Measurements from ENCODE around the gene RNF43. TPM values are rescaled to one million over a fixed set of nuclear protein-coding genes. Genes with fewer than 3 reads are reported as not detected.

Gene RNF43
- polyA plus RNA-seq (2013, experiment 1 of 2; ENCODE audit: insufficient read length), result not detected
- not detected for polyA plus RNA-seq (2013, experiment 2 of 2; ENCODE audit: insufficient read length)

DNA sequence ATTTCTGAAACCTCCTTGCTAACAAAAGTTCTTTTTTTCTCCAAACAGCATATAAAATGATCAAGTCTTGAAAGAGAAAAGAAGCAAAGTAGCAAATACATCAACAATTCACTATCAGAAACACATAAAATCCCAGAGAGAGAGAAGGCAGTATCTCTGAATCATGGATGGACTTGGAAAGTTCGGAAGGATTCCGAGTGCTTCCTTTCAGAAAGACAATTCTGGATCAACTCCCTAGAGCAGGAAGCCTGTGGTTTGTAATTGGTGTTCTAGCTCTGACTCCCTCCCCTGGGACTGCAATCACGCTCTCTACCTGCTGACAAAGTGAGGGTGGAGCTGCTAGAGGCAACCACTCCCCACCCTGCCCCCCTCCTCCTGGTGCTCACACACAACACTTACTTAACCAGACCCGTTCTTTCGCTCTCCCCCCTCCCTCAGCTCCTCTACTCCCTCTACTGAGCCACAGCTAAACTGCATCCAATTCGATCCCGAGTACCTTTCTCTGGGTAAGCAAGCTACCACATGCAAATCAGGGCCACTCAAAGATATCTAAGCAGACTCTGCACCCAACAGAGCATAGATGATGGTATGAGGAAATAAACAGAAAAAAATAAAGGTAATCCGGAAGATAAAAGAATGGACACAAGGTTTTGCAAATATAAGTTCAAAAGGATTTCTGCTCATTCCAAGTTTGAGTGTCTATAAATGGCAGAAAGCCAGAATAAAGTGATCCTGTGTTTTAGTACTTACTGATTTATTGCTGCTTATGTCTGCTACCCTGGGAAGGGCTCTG, at the start of gene RNF43:
Gene RNF43, minus strand, starts transcription at position 235 of the 793 bp plus-strand sequence. CDS start 1,957 bp downstream, outside the sequence.
- DNase-seq, result peak; percentile 72

- DNase-seq, result no peak
Observed at GRCh38 chr17:58455491-58455890, 38.2 kb upstream of the RNF43 start.

DNA sequence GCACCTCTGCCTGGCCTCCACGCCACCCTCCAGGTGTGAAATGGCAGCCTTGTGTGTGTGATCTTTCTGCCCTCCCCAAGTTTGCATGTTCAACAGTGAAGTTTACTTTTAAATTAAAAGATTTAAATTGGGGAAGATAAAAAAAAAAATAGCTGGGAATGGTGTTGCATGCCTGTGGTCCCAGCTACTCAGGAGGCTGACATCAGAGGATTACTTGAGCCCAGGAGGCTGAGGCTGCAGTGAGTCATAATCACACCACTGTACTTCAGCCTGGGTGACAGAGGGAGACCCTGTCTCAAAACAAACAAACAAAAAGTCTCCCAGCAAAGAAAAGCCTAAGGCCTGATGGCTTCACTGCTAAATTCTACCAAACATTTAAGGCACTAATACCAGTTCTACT, 35.4 kb upstream of the RNF43 start:
- peak; percentile 4 for DNase-seq

DNA sequence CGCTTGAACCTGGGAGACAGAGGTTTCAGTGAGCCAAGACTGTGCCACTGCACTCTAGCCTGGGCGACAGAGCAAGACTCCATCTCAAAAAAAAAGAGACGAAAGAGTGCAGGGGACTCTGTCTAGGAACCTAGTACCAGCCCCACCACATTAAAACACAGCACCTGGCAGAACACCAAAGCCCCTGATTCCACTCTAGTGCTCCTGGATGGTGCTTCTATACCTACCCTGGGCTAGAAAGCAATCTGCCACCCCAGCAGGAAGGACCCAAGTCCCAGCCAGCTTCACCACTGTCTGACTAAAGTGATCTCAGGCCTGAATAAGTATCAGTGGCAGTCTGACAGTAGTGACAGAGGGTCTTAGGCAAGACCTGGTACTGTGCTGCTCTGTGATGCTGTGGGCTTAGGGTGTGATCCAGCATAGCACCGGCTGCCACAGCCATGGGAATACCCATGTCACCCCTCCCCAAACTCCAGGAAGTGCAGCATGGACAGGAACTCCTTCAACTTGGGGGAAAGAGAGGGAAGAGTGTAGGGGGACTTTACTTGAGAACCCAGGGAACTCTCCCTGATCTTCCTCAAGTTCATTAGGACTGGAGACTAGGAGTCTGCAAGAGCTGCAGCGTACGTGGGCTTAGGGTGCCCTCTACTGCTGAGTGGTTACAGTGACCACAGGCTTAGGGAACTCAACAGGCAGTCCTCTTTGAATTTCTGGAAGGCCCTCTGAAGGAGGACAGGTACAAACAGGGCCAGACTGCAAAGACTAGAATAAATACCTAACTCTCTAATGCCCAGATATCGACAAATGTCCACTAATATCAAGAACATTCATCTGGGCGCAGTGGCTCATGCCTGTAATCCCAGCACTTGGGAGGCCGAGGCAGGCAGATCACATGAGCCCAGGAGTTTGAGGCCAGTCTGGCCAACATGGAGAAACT, 30.0 kb upstream of the RNF43 start:
- peak; percentile 78 for DNase-seq

GRCh38 chr17:58446086-58446485, 28.8 kb upstream of the RNF43 start:
- no peak for DNase-seq

DNA sequence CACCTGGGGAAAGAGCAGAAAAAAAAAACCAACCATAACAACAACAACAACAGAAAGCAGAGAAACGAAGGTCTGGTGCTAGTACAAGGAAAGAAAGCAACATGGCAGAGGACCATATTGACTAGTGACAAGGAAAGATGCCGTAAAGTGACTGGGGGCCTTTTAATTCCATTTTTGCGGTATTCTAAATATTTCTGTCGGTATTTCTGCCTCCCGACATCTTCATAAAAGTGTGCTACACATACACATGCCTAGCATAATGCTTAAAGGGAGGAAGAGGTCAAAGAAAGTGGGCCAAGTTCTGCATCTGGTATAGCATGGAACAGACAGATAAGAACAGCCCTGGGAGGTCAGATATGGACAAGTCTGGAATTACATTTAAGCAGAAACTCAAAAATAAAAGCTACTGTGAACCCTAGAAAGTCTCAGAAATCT, 19.5 kb upstream of the RNF43 start:
- DNase-seq, result no peak

DNA sequence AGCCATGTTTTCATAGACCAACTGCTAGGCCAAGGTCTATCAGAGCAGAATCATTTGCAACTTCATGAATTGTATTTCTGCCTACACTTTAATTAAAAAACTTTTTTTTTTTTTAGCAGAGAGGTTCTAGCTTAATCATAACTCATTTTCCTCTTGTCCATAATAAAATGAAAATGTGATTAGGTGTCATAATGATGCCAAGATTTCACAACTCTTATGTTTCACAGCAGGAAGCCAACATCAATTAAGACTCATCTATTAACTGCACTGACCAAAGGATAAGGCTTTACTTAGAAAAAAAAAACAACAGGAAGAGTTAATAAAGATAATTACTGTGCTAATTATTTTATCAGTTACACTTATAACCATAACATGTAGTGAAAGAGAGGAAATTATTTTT, 18.9 kb upstream of the RNF43 start:
- DNase-seq, result no peak

DNA sequence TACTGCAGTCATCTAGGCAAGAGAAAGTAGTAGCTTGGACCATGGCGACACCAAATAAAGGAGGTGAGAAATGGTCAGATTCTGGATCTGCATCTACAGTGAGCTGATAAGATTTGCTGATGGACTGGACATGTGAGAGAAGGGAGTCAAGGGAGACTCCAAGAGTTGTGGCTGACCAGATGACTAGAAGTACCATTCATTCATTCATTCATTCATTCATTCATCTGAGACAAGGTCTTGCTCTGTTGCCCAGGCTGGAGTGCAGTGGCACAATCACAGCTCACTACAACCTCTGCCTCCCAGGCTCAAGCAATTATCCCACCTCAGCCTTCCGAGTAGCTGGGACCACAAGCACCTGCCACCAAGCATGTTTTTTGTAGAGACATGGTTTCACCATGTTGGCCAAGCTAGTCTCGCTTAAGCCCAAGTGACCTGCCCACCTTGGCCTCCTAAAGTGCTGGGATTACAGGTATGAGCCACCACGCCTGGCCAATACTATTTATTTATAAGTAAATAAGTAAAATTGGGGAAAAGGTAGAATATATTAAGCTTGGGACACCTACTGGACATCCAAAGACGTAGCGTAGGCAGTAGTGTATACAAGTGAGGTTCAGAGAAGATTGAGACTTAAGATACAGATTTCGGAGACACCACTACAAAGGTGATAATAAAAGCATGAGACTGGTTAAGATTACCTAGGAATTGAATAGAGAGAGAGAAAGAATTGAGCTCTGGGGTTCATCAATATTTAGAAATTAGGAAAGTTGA, 15.7 kb upstream of the RNF43 start:
- DNase-seq, result no peak

DNA sequence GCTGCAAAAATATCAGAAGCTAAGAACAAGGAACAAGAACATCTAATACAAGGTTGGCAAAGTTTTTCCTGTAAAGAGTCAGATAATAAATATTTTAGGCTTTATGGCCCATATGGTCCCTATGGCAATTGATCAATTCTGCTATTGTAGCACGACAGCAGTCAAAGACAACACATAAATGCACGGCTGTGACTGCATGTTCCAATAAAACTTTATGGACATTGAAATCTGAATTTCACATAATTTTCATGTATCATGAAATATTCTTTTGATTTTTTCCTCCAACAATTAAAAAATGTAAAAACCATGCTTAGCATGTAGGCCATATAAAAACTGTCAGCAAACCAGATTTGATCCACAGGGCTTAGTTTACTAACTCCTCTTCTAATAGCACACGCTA, 10.5 kb upstream of the RNF43 start:
- no peak for DNase-seq

GRCh38 chr17:58421711-58422110, 4.4 kb upstream of the RNF43 start:
- DNase-seq, result no peak

- no peak for DNase-seq
Observed at GRCh38 chr17:58420827-58421226, 3.5 kb upstream of the RNF43 start.

- DNase-seq, result no peak
Observed at GRCh38 chr17:58416937-58417299, 416 bp downstream of the RNF43 start.

DNA sequence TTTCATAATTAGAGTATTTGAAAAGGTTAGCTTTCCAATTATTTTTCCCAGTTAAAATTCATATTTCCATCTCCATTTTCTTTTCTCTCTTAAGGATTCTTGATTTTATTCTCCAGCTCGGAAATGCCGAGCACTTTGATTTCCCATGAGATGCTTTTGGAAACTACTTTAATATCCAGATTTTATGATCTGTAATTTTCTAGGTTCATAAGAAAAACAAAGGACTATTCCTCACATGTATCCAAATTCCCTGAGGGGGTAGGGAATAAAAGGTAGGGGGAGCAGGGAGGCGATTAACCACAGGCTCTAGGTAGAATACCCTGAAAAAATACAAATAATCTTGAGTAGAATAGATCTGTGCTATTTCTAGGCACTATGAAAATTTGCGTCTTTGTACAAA, 938 bp downstream of the RNF43 start:
- no peak for DNase-seq

DNA sequence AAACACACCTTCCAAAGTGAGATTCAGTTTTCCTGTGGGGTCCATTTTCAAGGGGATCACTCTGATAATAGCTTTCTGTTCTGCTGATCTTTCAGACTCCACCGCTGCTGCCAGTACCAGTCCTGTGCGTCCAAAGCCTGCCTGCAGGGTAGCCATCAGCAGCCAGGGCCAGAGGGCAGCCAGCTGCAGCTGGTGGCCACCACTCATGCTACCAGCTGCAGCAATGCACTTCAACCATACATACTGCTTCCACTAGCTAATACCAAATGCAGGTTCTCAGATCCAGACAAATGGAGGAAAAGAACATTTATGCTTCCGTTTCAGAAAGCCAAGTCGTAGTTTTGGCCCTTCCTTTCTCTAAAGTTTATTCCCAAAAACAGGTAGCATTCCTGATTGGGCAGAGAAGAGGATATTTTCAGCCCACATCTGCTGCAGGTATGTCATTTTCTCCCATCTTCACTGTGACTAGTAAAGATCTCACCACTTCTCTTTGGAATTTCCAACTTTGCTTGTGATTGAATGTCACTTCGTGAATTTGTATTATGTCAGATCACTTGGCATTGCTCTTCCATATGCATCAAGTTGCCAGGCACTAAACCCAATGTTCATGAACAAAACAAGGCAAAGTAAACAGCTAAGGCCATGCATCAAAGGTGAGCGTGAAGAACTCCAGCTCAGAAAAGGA, 1.8 kb downstream of the RNF43 start:
- DNase-seq, result no peak

DNA sequence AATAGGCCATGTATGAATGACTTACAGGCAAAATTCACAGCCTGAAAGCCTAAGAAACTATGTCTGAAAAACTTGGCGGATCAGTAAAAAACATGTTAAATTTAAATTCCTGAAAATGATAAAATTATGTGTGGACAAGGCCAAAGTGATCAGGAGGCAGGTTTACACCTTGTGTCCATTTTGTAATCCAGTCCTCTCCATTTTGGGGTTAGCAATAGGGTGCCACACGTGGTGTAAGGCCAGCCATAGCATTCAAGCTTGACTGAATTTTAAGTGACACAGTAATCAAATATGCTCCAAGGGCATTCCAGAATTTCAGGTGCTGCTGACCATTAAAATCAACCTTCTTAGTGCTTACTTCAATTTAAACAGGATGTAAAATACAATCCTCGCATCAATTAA, 2.7 kb downstream of the RNF43 start:
- no peak for DNase-seq

DNA sequence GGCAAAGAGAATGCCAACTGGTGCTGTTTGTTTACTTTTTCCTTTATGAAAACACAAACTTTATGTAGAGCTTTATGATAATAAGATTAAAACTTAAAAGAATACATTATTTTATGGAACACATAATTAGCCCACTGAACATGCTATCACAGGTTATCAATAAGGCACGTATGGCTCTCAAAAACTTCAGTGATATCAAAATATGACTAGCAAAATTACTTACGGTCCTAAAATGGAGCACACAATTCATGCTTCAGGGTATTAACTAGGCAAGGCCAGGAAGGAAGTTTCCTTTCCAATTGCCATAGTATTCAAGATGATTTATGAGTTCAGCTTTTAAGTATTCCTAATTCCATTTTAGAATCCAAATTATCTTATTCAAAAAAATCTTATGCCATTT, 3.6 kb downstream of the RNF43 start:
- no peak for DNase-seq

- no peak for DNase-seq
Observed at GRCh38 chr17:58412961-58413586, 4.3 kb downstream of the RNF43 start.

DNA sequence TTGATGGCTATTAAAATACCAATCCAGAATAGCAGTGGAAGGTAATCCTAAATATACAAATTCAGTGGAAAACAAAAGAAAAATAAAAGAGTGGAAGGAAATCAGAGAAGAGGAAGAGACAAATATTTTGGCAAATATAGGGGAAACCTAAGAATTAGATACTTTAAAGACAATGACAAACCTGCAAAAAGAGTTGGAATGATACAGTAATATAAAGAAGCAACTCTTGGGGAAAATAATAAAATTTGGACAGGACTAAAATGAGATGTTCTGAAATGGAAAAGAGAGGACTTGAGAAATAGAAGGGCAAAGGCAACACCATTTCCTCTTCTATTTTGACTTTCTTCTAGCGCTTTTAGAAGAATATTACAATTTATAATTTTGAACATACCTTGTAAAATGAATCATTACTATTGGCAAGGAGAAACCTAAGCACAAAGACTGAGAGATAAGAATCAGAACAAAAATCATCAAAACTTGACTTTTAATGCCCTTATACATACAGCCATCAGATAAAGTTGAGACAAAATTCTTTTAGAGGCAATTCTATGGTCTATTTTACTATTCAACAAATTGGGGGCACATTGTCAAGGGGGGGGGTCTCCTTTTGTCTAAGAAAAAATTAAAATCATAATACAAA, 5.2 kb downstream of the RNF43 start:
- no peak for DNase-seq

DNA sequence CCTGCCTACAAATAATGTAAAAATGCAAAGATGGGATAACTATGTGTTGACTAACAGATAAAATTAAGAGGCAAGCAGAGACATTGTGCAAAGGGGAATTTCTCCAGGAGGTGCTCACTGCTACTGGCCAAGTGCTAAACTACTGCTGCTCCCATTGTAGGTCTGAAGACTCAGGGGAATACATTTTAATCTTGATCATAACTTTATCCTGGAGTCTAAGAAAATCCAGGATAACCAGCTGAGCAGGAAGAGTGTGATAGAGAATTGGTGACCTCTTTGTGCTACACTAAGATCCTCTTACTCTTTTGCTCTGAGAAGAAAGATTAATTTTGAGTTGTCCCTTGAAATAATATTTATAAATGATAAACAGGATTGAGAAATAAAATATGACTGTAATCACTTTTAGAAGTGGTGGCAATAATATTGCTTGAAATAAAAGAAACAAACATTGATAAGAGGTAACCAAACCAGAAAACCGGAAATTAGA, 5.9 kb downstream of the RNF43 start:
- DNase-seq, result no peak

DNA sequence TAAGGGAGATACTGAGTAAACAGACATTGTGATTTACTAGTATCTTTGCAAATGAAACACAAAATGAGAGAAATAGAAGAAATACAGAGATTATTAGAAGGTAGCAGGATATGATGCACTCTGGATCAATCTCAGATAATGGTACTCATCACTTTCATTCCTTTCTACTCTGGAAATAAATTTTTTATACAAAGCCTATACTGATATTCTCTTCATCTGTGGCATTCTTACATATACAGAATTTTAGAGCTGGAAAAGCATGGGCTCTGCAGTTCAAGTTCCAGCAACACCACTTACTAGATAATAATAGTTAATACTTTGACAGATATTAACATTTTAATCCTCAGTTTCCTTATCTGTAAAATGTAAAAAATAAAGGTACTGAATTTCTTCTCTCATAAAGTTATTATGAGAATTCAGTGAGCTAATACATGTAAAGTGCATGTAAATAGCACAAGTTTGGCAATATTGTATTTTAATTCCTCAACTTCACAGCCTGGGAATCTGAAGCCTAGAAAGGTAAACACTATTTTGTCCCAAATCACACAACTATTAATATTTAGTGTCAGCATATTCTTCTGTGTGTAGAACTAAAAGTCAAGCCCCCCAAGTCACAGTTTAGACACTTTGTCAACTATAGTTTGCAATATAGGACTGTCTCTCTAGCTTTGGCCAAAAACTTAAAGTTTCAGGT, 6.5 kb downstream of the RNF43 start:
- no peak for DNase-seq

Measured in fibroblast of skin of abdomen (primary cell).